Measurements from ENCODE around the gene HYAL4.

HYAL4 gene

GRCh38 chr7:123917878-123918277, 72.9 kb downstream of the HYAL4 start:
- DNase-seq, result no peak

- DNase-seq, result no peak
Observed at GRCh38 chr7:123918309-123918708, 73.3 kb downstream of the HYAL4 start.

DNA sequence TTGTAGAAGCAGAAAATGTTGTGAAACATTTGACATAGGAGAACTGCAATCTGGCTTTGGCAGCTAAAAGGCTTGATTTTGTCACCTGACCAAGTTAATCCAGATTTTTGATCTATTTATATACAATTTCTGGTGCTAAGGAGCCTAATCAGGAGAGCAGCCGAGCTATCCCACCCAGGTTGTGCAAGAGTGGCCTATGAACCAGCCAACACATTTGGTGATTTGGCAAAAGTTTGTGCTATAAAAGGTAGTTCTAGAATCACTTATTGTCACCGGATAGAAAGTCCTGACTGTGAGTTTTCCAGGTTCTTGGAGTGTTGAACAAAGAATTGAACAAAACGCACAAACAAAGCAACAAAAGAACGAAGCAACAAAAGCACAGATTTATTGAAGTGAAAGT, 78.6 kb downstream of the HYAL4 start:
- DNase-seq, result no peak

DNA sequence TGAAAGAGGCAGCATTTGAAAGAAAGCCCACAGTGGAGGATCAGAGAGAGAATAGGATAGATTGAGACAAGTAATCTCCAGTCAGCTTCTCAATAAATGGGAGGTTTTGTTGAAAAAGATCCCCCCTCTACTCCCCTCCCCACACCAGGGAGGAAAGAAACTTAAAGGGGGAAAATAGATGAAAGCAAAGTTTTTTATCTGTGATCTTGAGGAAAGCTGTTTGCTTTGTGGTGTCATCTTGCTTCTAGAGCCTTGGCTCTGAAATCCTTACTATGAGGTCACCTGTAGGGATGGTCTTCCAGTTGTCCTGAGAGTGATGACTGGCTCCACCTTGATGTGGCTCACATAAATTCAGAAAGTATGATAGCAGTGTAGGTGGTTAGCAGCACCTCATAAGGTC, 80.0 kb downstream of the HYAL4 start, which contains the start of gene SPAM1:
TSS of gene SPAM1 (plus strand) at position 301 of the 400 bp plus-strand sequence. CDS start 28,330 bp downstream, outside the sequence.
- DNase-seq, result no peak
